ENCODE results near the gene HMGCR.
A peak's percentile ranks its signal among the peaks of the same experiment; 100 is the strongest.

The HMGCR gene

GRCh38 chr5:75362474-75362975 is 25.5 kb downstream of the HMGCR start:
- Mint-ChIP-seq H3K27ac (peak overlapping the region; percentile 35), H3K4me3 (no peak overlapping the region), H3K36me3 (peaks cover 70% of the 10 kb centered on the region), H3K4me1 (peaks cover 11% of the 10 kb centered on the region), H3K9me3 (no peaks in the 10 kb centered on the region)
- no peak for DNase-seq (ENCODE audit: low spot score in 2 of 2)
- no peak for ATAC-seq

GRCh38 chr5:75363111-75363510 is 26.1 kb downstream of the HMGCR start:
- H3K4me3 Mint-ChIP-seq = no peak overlapping the region
- ATAC-seq = no peak
- H3K36me3 Mint-ChIP-seq = peaks cover 65% of the 10 kb centered on the region
- no peak for DNase-seq (ENCODE audit: low spot score in 2 of 2)
- H3K9me3 Mint-ChIP-seq = no peaks in the 10 kb centered on the region
- peaks cover 8% of the 10 kb centered on the region for H3K4me1 Mint-ChIP-seq
- peak overlapping the region; percentile 35 for H3K27ac Mint-ChIP-seq

GRCh38 chr5:75363726-75364495 is 26.9 kb downstream of the HMGCR start:
- peak overlapping the region; percentile 35 for H3K27ac Mint-ChIP-seq

GRCh38 chr5:75364571-75365280 is 27.7 kb downstream of the HMGCR start:
- H3K27ac Mint-ChIP-seq = peak overlapping the region; percentile 20
- peaks cover 54% of the 10 kb centered on the region for H3K36me3 Mint-ChIP-seq
- no peaks in the 10 kb centered on the region for H3K9me3 Mint-ChIP-seq
- ATAC-seq (no peak), DNase-seq (ENCODE audit: low spot score in 2 of 2) (no peak)
- H3K4me3 Mint-ChIP-seq = no peak overlapping the region
- H3K4me1 Mint-ChIP-seq = peaks cover 8% of the 10 kb centered on the region

More at GRCh38 chr5:75363726-75364495, 26.9 kb downstream of the HMGCR start:
- Mint-ChIP-seq H3K4me1 (peaks cover 8% of the 10 kb centered on the region), H3K9me3 (no peaks in the 10 kb centered on the region), H3K36me3 (peaks cover 60% of the 10 kb centered on the region), H3K4me3 (no peak overlapping the region)
- DNase-seq (ENCODE audit: low spot score in 2 of 2) (no peak), ATAC-seq (no peak)

GRCh38 chr5:75365740-75366139 is 28.7 kb downstream of the HMGCR start:
- Mint-ChIP-seq H3K4me1 (peaks cover 8% of the 10 kb centered on the region), H3K9me3 (no peaks in the 10 kb centered on the region), H3K4me3 (no peak overlapping the region), H3K36me3 (peaks cover 43% of the 10 kb centered on the region), H3K27ac (no peak overlapping the region)
- DNase-seq (ENCODE audit: low spot score in 2 of 2) = no peak
- peak; percentile 19 for ATAC-seq

DNA sequence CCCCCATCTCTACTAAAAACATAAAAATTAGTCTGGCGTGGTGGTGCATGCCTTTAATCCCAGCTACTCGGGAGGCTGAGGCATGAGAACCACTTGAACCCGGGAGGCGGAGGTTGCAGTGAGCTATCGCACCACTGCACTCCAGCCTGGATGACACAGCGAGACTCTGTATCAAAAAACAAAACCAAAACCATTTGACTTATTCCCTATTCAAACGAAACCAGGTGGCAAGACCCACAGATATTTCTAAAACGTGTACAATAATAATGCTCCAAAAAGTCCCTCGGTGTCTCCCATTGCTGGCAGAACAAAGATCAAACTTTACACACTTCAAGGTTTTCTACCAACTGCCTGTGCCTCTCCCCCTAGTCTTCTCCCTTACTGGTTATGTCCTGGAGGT is 29.8 kb downstream of the HMGCR start:
- Mint-ChIP-seq H3K36me3 (peaks cover 33% of the 10 kb centered on the region), H3K9me3 (no peaks in the 10 kb centered on the region), H3K4me1 (peaks cover 8% of the 10 kb centered on the region), H3K4me3 (no peak overlapping the region), H3K27ac (peak overlapping the region; percentile 21)
- DNase-seq (ENCODE audit: low spot score in 2 of 2) (no peak), ATAC-seq (peak; percentile 39)

- peaks cover 27% of the 10 kb centered on the region for H3K36me3 Mint-ChIP-seq
- DNase-seq (ENCODE audit: low spot score in 2 of 2) = no peak
- H3K4me3 Mint-ChIP-seq = no peak overlapping the region
Measured at GRCh38 chr5:75367401-75367800, 30.4 kb downstream of the HMGCR start.

DNA sequence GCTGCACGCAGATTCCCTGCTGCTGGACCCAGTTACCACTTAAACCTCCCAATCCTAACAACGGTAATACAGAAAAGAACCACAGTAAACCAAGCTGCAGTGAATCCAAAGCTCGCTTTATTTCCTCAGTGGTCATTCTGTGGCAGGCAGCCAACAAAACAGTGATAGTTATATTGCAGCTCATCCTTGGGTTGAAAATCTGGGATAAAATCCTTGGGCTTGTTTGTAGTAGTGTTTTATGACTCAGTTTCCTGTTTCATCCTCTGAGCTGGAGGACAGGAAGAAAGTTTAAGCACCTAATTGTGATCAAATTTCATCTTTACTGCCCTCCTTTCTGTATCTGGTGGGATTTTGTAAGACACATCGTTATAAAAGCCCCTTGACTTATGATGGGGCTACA is 31.4 kb downstream of the HMGCR start:
- Mint-ChIP-seq H3K9me3 (no peaks in the 10 kb centered on the region), H3K4me1 (peaks cover 8% of the 10 kb centered on the region), H3K4me3 (no peak overlapping the region), H3K36me3 (peaks cover 28% of the 10 kb centered on the region), H3K27ac (no peak overlapping the region)
- DNase-seq (ENCODE audit: low spot score in 2 of 2) = no peak
- ATAC-seq = no peak

More at GRCh38 chr5:75367401-75367800, 30.4 kb downstream of the HMGCR start:
- peaks cover 8% of the 10 kb centered on the region for H3K4me1 Mint-ChIP-seq
- no peaks in the 10 kb centered on the region for H3K9me3 Mint-ChIP-seq
- H3K27ac Mint-ChIP-seq = peak overlapping the region; percentile 21
- no peak for ATAC-seq

DNA sequence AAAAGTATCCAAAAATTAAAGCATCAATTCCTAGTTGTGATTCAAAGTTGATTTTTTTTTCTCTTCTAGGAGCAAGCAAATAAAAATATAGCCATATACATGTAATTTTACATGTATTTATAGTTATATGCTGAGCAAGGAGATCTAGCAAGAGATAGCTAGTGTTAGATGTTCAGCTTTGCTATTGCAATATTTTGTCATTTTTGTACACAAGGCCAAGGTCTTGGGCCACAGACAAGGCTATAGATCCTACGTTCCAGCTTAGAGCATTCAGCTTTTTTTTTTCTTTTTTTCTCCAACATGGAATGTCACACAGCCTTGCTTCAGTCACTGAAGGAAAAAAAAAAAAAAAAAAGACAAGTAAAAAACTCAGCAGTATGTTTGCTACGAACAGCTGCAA is 36.8 kb downstream of the HMGCR start:
- Mint-ChIP-seq H3K27ac (no peak overlapping the region), H3K4me1 (no peaks in the 10 kb centered on the region), H3K36me3 (peaks cover 59% of the 10 kb centered on the region), H3K4me3 (no peak overlapping the region), H3K9me3 (no peaks in the 10 kb centered on the region)
- DNase-seq (ENCODE audit: low spot score in 2 of 2) (no peak), ATAC-seq (no peak)

- ATAC-seq = no peak
- Mint-ChIP-seq H3K9me3 (no peaks in the 10 kb centered on the region), H3K27ac (no peak overlapping the region), H3K36me3 (peaks cover 62% of the 10 kb centered on the region), H3K4me1 (no peaks in the 10 kb centered on the region), H3K4me3 (no peak overlapping the region)
- no peak for DNase-seq (ENCODE audit: low spot score in 2 of 2)
Measured at GRCh38 chr5:75374394-75374814, 37.4 kb downstream of the HMGCR start.

DNA sequence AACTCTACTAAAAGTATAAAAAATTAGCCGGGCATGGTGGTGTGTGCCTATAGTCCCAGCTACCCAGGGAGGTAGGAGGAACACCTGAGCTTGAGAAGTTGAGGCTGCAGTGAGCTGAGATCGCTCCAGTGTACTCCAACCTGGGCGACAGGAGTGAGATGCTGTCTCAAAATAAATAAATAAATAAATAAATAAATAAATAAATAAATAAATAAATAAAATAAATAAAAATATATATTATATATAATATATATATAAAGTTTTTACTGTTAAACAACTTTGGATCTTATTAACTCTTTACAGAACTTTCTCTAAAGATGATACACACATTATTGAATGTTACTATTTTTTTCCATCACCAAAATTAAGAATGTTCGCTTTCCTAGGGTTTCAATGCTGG is 38.4 kb downstream of the HMGCR start:
- peaks cover 72% of the 10 kb centered on the region for H3K36me3 Mint-ChIP-seq
- H3K9me3 Mint-ChIP-seq = no peaks in the 10 kb centered on the region
- H3K4me3 Mint-ChIP-seq = no peak overlapping the region
- no peak overlapping the region for H3K27ac Mint-ChIP-seq
- DNase-seq (ENCODE audit: low spot score in 2 of 2) = no peak
- no peaks in the 10 kb centered on the region for H3K4me1 Mint-ChIP-seq
- no peak for ATAC-seq

- Mint-ChIP-seq H3K9me3 (no peaks in the 10 kb centered on the region), H3K27ac (no peak overlapping the region), H3K4me1 (no peaks in the 10 kb centered on the region), H3K36me3 (peaks cover 93% of the 10 kb centered on the region), H3K4me3 (no peak overlapping the region)
- no peak for DNase-seq (ENCODE audit: low spot score in 2 of 2)
- no peak for ATAC-seq
Measured at GRCh38 chr5:75380099-75380498, 43.1 kb downstream of the HMGCR start.

GRCh38 chr5:75381456-75381855 is 44.4 kb downstream of the HMGCR start:
- Mint-ChIP-seq H3K36me3 (peaks cover 90% of the 10 kb centered on the region), H3K4me1 (no peaks in the 10 kb centered on the region), H3K4me3 (no peak overlapping the region), H3K27ac (no peak overlapping the region), H3K9me3 (no peaks in the 10 kb centered on the region)
- ATAC-seq (no peak), DNase-seq (ENCODE audit: low spot score in 2 of 2) (no peak)

DNA sequence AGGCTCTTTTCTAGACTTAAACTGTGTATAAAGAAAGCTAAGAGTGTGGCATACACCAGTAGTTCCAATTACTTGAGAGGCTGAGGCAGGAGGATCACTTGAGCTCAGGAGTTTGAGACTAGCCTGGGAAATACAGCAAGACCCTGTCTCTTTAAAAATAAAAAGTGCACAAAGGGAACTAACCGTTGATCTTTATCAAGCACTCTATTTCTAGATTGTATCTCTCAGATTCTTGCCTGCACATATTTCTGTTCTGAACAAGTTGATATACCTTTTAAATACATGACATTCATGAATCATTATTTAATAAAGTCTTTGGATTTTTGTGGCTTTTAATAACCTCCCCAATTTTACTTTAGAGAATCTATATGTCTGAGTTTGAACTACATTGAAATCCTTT is 47.2 kb downstream of the HMGCR start:
- no peak for ATAC-seq
- no peaks in the 10 kb centered on the region for H3K4me1 Mint-ChIP-seq
- H3K27ac Mint-ChIP-seq = no peak overlapping the region
- DNase-seq (ENCODE audit: low spot score in 2 of 2) = no peak
- H3K9me3 Mint-ChIP-seq = no peaks in the 10 kb centered on the region
- peaks cover 95% of the 10 kb centered on the region for H3K36me3 Mint-ChIP-seq
- no peak overlapping the region for H3K4me3 Mint-ChIP-seq

- peaks cover 6% of the 10 kb centered on the region for H3K4me1 Mint-ChIP-seq
- peaks cover 83% of the 10 kb centered on the region for H3K36me3 Mint-ChIP-seq
- no peak overlapping the region for H3K4me3 Mint-ChIP-seq
- ATAC-seq (no peak), DNase-seq (ENCODE audit: low spot score in 2 of 2) (no peak)
- H3K27ac Mint-ChIP-seq = no peak overlapping the region
- H3K9me3 Mint-ChIP-seq = no peaks in the 10 kb centered on the region
Measured at GRCh38 chr5:75387806-75388205, 50.8 kb downstream of the HMGCR start.

GRCh38 chr5:75389430-75389829 is 52.4 kb downstream of the HMGCR start:
- Mint-ChIP-seq H3K4me3 (no peak overlapping the region), H3K4me1 (peaks cover 6% of the 10 kb centered on the region), H3K27ac (peak overlapping the region; percentile 11), H3K36me3 (peaks cover 73% of the 10 kb centered on the region), H3K9me3 (no peaks in the 10 kb centered on the region)
- peak; percentile 92 for ATAC-seq
- no peak for DNase-seq (ENCODE audit: low spot score in 2 of 2)
